MM.1S (cell line): ENCODE measurements around the gene B3GNT5.

Experiments
- EZH2 ChIP-seq: fragments of 300-600 bp; sonication (generic); optimal IDR thresholded peaks from 2 replicates; pipeline ENCODE3; 2017; ENCODE audit warnings: low read depth, mild to moderate bottlenecking, antibody characterized with exemption, low read length, mixed read lengths
- TF ChIP-seq, protein P1 (sequence below): fragments of 300-600 bp; sonication (generic); IDR thresholded peaks from 2 replicates; pipeline ENCODE4 v1.5.1; 2016; ENCODE audit warnings: antibody characterized with exemption, low read length, mixed read lengths

DNA sequence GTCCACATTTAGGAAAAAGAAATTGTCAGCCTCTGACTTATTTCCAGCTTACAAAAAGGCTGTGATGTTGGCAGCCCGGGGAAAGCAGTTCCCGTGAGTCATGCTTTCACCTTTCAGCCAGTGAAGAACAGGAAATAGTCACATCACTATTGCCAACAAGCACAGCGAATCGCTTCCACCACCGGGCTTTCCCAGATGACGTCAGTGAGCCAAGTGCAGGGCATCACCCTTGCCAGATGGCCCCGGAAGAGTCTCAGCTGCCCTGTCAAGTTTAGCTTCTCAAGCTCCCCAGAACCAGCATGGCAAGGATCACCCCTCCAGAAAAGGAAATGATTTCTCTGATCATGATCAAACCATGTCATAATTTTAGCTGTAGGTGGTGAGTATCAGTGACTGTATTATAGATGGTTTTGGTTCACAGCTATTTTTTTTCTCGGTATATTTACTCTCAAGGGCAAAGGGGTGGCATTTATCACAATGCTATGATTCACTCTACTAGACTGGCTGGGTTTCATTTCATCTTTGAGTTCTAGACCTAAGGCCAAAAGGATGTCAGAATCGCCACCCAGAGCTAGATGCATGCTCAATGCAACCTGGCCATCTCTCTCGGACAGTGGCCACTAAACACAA lies 32.9 kb downstream of the B3GNT5 start:
- no peak for TF ChIP-seq EZH2
- TF ChIP-seq, protein P1, sequence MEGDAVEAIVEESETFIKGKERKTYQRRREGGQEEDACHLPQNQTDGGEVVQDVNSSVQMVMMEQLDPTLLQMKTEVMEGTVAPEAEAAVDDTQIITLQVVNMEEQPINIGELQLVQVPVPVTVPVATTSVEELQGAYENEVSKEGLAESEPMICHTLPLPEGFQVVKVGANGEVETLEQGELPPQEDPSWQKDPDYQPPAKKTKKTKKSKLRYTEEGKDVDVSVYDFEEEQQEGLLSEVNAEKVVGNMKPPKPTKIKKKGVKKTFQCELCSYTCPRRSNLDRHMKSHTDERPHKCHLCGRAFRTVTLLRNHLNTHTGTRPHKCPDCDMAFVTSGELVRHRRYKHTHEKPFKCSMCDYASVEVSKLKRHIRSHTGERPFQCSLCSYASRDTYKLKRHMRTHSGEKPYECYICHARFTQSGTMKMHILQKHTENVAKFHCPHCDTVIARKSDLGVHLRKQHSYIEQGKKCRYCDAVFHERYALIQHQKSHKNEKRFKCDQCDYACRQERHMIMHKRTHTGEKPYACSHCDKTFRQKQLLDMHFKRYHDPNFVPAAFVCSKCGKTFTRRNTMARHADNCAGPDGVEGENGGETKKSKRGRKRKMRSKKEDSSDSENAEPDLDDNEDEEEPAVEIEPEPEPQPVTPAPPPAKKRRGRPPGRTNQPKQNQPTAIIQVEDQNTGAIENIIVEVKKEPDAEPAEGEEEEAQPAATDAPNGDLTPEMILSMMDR: no peak
